Stimulated activated CD4-positive, alpha-beta T cell treated with anti-CD3 and anti-CD28 coated beads, Interleukin-12 subunit alpha, Interleukin-12 subunit beta, amount 100 ng/mL, for 4 hours (primary cell): ENCODE data around the gene NANP.
"Not testable (repeated sequence)": the region's sequence is repeated elsewhere in the genome, so short reads cannot be mapped to it uniquely, and the experiment has no call there.

Experiments
- DNase-seq: peaks from one replicate; pipeline ENCODE4 v3.0.0-alpha.2; 2020

NANP gene

GRCh38 chr20:25605148-25605547, 18.7 kb downstream of the NANP start:
- DNase-seq: no peak

DNA sequence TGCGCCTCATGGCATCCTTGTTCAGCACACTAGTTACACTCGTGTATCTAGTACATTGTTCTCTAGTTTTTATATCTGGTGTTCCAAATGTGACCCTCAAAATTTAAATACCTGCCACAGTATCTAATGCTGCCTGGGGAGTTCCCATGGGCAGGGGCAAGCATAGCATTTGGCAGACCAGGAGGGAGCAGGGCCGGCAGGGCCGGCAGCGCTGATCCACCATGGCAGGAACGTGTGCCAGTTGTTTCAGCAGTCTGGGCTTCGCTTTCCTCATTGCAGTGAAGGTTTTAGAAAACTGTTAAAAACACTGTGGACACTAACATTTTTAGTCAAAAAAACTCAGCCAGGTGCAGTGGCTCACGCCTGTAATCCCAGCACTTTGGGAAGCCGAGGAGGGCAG, 19.2 kb downstream of the NANP start:
- no peak for DNase-seq

DNA sequence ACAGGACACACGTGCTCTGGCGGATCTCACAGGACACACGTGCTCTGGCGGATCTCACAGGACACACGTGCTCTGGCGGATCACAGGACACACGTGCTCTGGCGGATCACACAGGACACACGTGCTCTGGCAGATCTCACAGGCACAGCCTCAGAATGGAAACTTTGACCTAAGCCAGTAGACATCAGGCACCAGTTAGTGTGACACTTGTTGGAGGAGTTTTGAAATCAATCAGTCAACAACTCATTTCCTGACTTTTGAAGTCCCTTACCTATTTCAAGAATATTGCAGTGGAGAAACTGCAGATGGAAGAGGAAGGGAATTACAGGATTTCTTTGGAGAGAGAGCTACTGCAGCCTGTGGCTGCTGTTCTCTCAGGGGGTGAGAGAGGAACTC, 20.9 kb downstream of the NANP start:
- not testable (repeated sequence) for DNase-seq

DNA sequence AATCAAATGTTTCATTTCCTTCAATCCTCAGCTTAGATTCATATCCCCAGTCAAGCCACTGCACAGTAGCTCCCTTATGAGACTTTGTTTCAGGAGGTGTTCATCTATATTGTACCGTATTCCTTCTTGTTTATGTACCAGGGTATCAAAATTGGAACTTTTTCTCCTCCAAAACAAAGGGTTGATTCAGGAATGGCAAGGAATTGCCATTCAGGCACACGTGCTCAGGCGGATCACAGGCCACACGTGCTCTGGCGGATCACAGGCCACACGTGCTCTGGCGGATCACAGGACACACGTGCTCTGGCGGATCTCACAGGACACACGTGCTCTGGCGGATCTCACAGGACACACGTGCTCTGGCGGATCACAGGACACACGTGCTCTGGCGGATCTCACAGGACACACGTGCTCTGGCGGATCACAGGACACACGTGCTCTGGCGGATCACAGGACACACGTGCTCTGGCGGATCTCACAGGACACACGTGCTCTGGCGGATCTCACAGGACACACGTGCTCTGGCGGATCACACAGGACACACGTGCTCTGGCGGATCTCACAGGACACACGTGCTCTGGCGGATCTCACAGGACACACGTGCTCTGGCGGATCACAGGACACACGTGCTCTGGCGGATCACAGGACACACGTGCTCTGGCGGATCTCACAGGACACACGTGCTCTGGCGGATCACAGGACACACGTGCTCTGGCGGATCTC, 21.5 kb downstream of the NANP start:
- DNase-seq: not testable (repeated sequence)

DNA sequence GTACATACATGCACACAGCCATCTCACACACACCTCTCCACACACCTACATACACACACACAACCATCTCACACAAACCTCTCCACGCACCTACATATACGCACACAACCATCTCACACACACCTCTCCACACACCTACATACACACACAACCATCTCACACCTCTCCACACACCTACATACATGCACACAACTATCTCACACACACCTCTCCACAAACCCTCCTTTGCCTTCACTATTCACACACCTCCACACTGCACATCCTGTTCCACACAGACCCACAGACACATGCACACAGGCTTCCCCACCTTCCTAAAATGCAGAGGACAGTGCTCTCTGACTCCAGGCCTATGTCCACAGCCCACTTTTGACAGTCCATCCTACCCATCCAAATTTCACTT, 22.2 kb downstream of the NANP start:
- no peak for DNase-seq

- no peak for DNase-seq
These were observed 23.2 kb downstream of the NANP start for GRCh38 chr20:25600632-25601031.

DNA sequence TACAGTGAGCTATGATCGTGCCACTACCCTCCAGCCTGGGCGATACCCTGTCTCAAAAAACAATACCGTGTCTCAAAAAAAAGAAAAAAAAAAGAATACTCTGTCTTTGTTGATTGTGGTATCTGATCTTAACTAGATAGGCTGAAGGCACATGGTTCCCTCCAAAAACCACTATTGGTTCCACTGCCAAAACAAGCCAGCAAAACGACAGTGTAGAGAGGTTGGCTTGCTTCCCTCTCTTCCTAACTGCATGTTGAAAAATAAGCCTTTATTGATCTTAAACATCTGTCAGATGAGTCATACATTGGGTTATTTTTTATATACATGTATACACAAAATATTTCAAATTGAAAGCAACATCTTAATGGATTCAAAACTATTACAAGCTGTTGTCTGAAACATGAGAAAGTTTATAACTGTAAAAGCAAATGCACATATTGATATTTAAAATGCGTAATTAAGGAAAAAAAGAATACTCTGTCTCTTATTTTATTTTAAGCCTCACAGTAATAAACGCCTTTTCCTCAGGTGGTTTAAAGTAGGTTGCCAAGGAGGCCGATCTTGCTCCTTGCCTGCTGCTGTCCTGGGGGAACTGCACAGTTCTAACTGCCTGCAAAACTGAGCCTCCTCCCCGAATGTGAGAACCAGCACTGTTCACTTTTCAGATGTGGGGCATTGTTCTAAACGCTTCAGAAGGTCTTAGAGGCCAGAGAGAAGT, 31.5 kb downstream of the NANP start:
- DNase-seq: no peak

DNA sequence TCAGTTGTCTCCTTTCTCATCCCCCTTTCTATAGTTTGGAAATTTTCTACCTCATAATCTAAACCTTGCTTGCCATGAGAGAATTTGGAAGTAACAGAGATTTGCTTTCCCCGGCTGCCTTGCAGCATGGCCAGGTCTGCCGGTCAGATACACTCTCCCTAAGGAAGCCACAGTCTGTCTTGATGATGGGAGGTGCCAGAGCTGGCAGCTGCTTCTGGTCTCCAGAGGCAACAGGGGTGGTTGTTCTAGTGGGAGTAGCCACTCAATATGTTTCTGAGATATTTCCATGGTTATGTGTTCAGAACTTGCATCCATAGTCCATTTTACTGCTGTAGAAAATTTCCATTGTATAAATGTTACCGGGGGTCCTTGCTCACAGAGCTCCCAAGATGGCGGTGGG, 33.0 kb downstream of the NANP start:
- DNase-seq: not testable (repeated sequence)

DNA sequence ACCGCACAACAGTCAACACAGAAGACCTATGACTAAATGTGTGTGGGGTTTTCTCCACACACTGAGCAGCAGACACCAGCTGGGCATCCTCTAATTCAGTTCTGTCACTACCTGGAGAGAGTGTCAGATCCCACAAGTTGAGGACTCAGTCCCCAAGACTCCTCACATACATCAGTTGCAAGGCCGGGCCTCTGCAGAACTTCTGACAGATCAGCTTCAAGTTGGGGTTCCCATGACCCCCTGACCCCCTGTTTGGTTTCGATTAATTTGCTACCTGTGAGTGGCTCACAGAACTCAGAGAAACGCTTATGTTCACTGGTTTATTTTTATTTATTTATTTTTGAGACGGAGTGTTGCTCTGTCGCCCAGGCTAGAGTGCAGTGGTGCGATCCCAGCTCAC, 35.3 kb downstream of the NANP start:
- DNase-seq: no peak

DNA sequence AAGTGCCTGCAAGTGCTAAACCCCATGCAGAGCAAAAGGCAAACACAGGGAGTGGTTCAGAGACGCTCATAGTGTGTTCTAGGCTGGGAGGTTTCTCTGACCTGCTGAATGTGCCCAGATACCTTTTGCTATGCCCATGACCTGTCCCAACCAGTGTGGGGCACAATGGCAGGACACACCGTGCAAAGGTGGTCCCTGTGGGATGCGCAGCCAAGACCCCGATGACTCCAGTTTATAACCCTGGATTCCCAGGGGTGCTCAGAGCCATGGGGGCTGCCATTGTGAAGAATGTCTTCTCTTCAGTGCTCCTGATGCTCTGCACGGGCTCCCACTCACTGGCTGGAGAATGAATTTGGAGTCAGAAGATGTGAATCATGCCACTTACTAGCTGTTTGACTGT, 36.3 kb downstream of the NANP start:
- DNase-seq: no peak

DNA sequence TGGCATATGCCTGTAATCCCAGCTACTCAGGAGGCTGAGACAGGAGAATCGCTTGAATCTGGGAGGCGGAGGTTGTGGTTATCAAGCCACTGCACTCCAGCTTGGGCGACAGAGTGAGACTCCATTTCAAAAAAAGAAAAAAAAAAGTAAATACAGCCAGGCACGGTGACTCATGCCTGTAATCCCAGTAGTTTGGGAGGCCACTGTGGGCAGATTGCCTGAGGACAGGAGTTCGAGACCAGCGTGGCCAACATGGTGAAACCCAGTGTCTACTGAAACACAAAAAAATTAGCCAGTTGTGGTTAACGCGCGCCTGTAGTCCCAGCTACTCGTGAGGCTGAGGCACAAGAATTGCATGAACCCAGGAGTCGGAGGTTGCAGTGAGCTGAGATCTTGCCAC, 36.9 kb downstream of the NANP start:
- DNase-seq: no peak

- peak; percentile 47 for DNase-seq
These were observed 38.7 kb downstream of the NANP start, which contains the start of gene NINL for GRCh38 chr20:25584905-25585704. TSS of gene NINL (minus strand) at chr20:25585531. CDS start at chr20:25526587, 58,944 bp downstream.

DNA sequence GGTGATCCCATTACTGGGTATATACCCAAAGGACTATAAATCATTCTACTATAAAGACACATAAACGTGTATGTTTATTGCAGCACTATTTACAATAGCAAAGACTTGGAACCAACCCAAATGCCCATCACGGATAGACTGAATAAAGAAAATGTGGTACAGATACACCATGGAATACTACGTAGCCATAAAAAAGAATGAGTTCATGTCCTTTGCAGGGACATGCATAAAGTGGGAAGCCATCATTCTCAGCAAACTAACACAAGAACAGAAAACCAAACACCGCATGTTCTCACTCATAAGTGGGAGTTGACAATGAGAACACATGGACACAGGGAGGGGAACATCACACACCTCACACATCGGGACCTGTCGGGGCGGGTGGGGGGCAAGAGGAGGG, 40.2 kb downstream of the NANP start:
- not testable (repeated sequence) for DNase-seq

GRCh38 chr20:25580711-25581110, 43.1 kb downstream of the NANP start:
- DNase-seq: no peak

- DNase-seq: no peak
These were observed 44.6 kb downstream of the NANP start for GRCh38 chr20:25579081-25579770.

DNA sequence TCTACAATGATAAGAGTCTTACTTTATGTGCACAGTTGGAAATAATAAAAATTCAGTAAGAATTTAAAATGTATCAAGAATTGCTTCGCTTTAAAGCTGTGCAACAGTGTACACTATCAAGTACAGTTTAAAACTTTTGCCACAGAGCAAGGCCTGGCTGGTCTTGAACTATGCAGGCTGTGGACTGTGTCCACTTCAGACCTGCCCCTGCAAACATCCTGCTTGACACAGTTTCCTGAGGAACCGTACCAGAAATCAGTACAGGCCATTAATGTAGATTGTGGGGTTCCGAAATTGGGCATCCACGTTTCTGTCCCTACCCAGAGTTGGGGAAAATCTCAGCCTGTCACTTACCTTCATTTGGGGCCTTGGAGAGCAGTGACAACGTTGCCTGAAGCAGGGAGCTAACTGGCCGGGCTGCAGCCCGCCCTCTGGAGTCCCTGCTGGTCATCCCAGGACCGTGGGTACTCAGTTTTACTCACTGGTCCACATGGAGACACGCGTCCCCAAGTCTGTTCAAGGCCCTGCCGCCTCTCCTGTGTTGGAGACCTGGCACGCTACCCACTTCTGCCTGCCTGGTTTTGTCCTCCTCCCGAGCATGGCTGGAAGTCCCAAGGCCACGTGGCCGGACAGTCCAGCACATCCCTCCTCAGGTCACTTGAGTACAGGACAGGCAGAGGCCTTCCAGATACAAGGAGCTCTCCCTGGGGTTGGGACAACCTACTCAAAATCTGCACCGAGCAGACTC, 46.9 kb downstream of the NANP start:
- no peak for DNase-seq

DNA sequence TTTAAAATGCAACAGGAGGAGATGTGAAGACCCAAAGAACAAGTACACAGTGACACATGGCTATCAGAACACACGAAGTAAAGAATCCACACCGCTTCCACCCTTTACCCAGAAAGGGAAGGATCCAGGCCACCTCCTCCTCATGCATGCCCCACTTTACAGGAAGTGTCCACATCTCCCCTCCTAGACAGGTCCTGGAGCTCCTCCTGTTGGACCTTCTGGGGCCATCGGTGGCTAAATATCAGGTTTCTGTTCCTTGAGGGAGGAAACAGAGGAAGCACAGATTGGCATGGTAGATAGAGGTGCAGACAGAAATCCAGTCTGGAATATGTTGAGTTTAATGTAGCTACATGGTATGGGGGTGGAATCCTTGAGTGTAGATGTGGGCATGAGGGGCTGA, 49.4 kb downstream of the NANP start:
- DNase-seq: no peak

DNA sequence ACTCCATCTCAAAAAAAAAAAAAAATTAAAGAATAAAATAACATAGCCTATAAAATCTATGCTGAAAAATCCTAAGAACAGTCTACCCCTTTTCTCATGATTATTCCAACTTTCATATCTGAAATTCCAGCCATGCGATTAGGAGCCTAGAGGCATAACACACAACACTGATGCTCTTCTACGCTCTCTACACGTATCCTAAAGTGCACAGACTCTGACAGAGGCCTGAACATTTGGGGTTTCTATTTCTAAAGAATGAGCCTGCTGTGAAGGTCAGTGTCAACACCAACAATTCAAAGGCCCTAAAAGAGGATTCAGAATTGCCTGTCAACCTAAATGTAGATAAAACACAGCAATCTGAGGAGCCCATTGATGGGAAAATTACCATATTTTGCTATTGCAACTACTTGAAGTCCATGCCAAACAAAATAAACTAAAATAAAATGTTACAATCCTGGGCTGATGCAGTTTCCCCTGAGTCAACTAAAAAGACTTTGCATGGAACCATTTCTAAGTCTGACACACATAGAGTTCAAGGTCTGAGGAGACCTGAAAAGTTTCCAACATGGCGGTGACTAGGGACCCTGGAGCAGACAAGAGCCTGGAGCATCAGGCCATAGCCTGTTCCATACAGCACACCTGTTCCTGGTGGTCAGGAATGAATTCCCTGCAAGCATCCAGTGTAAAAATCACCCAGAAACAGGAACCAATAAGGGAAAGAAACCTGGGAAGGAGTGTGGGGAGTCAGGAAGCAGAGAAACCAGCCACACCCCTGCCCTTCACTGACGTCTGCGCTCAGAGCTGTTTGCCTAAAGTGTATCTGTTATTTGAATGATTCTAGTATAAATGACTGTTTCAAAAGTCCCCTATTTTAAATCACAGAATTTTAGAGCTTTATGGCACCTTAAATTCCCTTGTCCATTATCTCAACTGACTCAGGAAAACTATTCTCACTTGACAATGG, 50.2 kb downstream of the NANP start:
- no peak for DNase-seq

DNA sequence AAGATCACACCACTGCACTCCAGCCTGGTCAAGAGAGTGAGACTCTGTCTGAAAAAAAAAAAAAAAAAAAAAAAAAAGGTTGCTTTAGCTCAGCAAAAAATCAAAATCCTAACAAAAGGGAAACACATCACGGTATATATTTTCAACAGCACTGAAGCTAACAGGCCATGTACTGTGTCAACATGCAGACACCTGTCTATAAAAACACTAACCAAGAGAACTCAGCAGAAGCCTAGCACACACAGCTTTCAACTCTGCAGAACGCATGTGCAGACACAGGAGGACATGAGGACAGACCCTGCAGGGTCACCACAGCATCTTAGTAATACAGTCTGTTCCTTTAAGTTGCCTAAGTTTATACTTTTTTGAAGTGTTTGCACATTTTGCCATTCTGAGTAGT, 52.0 kb downstream of the NANP start:
- DNase-seq: no peak

DNA sequence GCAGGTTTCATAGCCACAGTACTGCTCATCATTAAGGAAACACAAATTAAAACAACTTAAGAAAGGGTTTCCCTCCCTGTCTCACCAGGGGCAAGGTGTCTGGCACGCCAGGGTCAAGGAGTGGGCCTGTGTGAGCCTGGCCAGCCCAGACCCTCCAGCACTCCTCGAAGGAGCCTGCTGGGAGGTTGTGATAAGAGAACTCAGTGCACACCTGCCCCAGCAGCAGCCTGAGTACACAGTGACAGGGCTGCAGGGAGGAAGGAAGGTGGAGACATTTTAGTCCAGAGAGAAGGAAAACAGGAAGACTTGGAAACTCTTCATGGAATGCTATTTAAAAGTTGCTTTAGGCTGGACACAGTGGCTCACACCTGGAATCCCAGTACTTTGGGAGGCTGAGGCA, 52.6 kb downstream of the NANP start:
- no peak for DNase-seq

DNA sequence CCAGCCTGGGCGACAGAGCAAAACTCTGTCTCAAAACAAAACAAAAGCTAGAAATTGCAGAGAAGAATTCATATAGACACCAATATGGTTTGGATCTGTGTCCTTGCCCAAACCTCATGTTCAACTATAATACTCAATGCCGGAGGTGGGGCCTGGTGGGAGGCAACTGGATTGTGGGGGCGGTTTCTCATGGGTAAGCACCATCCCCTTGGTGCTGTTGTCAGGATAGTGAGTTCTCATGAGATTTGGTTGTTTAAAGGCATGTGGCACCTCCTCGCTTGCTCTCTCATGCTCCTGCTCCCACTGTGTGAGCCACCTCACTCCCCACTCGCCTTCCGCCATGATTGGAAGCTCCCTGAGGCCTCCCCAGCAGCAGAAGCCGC, 53.7 kb downstream of the NANP start:
- DNase-seq: no peak
